Measurements from ENCODE around the gene NOL9. TPM values are rescaled to one million over a fixed set of nuclear protein-coding genes. Genes with fewer than 3 reads are reported as not detected.

NOL9 gene
- total RNA-seq, 2 experiments from 2014 or later = 52.3 to 54.1 TPM

DNA sequence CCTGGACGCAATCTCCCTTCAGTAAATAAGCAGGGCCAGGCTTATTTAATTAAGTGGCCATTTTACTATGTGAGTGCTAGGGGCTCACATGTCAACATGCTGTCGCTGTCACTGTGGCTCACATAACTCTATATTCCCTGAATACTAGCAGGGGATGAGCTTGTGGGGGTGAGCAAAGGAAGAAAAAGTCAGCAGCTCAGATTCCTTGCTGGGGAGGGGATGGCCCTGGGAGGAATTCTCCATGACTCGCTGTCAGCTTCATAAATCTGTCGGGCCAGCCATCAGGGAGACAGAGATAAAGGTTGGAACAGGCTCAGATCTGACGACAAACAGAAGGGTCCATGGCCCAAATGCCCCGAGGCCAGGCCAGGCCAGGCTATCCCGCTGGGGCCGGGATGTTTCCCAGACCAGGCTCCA is 36.9 kb downstream of the NOL9 start:
- intact Hi-C loops (cut with DNase I, micrococcal nuclease) = no loop called here
- H3K9me3 Mint-ChIP-seq = no peaks in the 10 kb centered on the region
- Histone ChIP-seq H3K4me3 (ENCODE audit: low read length) (no peak overlapping the region), H3K36me3 (ENCODE audit: insufficient read depth, low read length) (peaks cover 4% of the 10 kb centered on the region), H3K27me3 (ENCODE audit: control insufficient read depth in 1 of 2, insufficient read depth in 2 of 2, low read length in 2 of 2) (no peaks in the 10 kb centered on the region), H3K4me1 (ENCODE audit: insufficient read depth, low read length) (no peaks in the 10 kb centered on the region), H3K9me3 (ENCODE audit: control insufficient read depth in 1 of 2, insufficient read depth in 1 of 2, low read length in 2 of 2) (no peaks in the 10 kb centered on the region), H3K27ac (ENCODE audit: low read depth in 1 of 2, low read length in 2 of 2) (no peak overlapping the region)
- ATAC-seq (ENCODE audit: poor library complexity) (no peak), DNase-seq (no peak)
- H3K27ac Mint-ChIP-seq = no peak overlapping the region
- no peaks in the 10 kb centered on the region for H3K27me3 Mint-ChIP-seq
- H3K4me1 Mint-ChIP-seq (ENCODE audit: low read depth) = no peaks in the 10 kb centered on the region
- H3K36me3 Mint-ChIP-seq (ENCODE audit: low read depth) = no peaks in the 10 kb centered on the region
- POLR2A ChIA-PET = interaction anchor here (0.7 kb wide), 1 partner anchor 37 kb away, joined by 5 read pairs; the partner anchor contains the start of gene NOL9
- CTCF ChIA-PET = no interaction called here
- TF ChIP-seq, protein P1, sequence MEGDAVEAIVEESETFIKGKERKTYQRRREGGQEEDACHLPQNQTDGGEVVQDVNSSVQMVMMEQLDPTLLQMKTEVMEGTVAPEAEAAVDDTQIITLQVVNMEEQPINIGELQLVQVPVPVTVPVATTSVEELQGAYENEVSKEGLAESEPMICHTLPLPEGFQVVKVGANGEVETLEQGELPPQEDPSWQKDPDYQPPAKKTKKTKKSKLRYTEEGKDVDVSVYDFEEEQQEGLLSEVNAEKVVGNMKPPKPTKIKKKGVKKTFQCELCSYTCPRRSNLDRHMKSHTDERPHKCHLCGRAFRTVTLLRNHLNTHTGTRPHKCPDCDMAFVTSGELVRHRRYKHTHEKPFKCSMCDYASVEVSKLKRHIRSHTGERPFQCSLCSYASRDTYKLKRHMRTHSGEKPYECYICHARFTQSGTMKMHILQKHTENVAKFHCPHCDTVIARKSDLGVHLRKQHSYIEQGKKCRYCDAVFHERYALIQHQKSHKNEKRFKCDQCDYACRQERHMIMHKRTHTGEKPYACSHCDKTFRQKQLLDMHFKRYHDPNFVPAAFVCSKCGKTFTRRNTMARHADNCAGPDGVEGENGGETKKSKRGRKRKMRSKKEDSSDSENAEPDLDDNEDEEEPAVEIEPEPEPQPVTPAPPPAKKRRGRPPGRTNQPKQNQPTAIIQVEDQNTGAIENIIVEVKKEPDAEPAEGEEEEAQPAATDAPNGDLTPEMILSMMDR (IDR thresholded peaks at IDR 0.05) = no peak
- H3K4me3 Mint-ChIP-seq = no peak overlapping the region

- Histone ChIP-seq H3K9me3 (ENCODE audit: control insufficient read depth in 1 of 2, insufficient read depth in 1 of 2, low read length in 2 of 2) (no peaks in the 10 kb centered on the region), H3K27me3 (ENCODE audit: control insufficient read depth in 1 of 2, insufficient read depth in 2 of 2, low read length in 2 of 2) (no peaks in the 10 kb centered on the region), H3K36me3 (ENCODE audit: insufficient read depth, low read length) (no peaks in the 10 kb centered on the region), H3K4me3 (ENCODE audit: low read length) (no peak overlapping the region), H3K27ac (ENCODE audit: low read depth in 1 of 2, low read length in 2 of 2) (no peak overlapping the region), H3K4me1 (ENCODE audit: insufficient read depth, low read length) (no peaks in the 10 kb centered on the region)
- Mint-ChIP-seq H3K9me3 (no peaks in the 10 kb centered on the region), H3K27ac (no peak overlapping the region), H3K4me1 (ENCODE audit: low read depth) (no peaks in the 10 kb centered on the region), H3K36me3 (ENCODE audit: low read depth) (no peaks in the 10 kb centered on the region), H3K27me3 (no peaks in the 10 kb centered on the region), H3K4me3 (no peak overlapping the region)
- ATAC-seq (ENCODE audit: poor library complexity) (no peak), DNase-seq (no peak)
- intact Hi-C loops (cut with DNase I, micrococcal nuclease) = no loop called here
- ChIA-PET CTCF (no interaction called here), POLR2A (no interaction called here)
- TF ChIP-seq, protein P1 (IDR thresholded peaks at IDR 0.05) = no peak
These were observed 38.5 kb downstream of the NOL9 start for GRCh38 chr1:6515771-6516170.

- no peaks in the 10 kb centered on the region for H3K4me1 ChIP-seq (ENCODE audit: insufficient read depth, low read length)
- POLR2A ChIA-PET = no interaction called here
- ATAC-seq (ENCODE audit: poor library complexity) = no peak
- Mint-ChIP-seq H3K27ac (no peak overlapping the region), H3K9me3 (no peaks in the 10 kb centered on the region), H3K36me3 (ENCODE audit: low read depth) (no peaks in the 10 kb centered on the region), H3K27me3 (no peaks in the 10 kb centered on the region), H3K4me1 (ENCODE audit: low read depth) (no peaks in the 10 kb centered on the region), H3K4me3 (no peak overlapping the region)
- H3K27ac ChIP-seq (ENCODE audit: low read depth in 1 of 2, low read length in 2 of 2) = no peak overlapping the region
- intact Hi-C loops (cut with DNase I, micrococcal nuclease) = no loop called here
- no peak overlapping the region for H3K4me3 ChIP-seq (ENCODE audit: low read length)
- H3K9me3 ChIP-seq (ENCODE audit: control insufficient read depth in 1 of 2, insufficient read depth in 1 of 2, low read length in 2 of 2) = peaks cover 0 to 7% of the 10 kb centered on the region in 2 experiments
- DNase-seq = peak in 1 of 14 experiments; percentile 6
- H3K27me3 ChIP-seq (ENCODE audit: control insufficient read depth in 1 of 2, insufficient read depth in 2 of 2, low read length in 2 of 2) = peaks cover 0 to 2% of the 10 kb centered on the region in 2 experiments
- H3K36me3 ChIP-seq (ENCODE audit: insufficient read depth, low read length) = no peaks in the 10 kb centered on the region
- CTCF ChIA-PET = no interaction called here
- TF ChIP-seq, protein P1 (IDR thresholded peaks at IDR 0.05) = no peak
These were observed 41.0 kb downstream of the NOL9 start for GRCh38 chr1:6513320-6513801.
